ENCODE results near the gene LGI4.

DNA sequence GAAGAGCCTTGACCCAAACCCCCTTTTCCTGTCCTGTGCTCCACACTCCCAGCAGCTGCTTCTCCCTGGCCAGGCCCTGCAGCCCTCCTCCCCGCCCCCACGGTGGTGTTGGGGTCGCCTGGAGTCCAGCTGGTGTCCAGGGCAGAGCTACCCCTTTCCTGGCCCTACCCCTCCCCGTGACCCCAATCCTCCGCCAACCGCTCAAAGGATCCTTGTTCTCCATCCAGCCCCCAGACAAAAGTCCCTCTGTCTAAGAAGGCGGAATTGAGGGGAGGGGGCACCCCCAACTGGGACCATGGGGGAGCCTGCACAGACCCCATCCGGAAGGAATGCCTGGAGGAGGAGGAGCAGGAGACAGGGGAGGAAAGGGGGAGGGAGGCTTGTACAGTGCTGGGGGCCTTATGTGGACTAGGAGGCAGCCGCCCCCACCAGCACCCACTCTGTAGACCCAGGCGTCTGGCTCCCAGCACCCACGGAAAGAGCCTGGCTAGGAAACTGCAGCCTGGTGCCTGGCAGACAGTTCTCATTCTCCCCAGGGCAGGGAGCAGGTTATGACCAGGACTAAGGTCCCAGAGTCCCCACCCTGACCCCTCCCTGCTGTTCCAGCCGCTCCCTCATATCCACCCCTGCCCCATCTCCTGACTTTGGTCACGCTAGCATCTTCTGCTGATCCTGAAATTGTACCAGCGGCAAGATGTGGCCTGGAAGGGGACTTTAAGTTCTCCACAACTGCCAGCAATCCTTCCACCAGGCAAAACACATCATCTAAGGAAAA is 19.5 kb downstream of the LGI4 start, which contains the start of gene FXYD3:
- TF ChIP-seq, protein P1, sequence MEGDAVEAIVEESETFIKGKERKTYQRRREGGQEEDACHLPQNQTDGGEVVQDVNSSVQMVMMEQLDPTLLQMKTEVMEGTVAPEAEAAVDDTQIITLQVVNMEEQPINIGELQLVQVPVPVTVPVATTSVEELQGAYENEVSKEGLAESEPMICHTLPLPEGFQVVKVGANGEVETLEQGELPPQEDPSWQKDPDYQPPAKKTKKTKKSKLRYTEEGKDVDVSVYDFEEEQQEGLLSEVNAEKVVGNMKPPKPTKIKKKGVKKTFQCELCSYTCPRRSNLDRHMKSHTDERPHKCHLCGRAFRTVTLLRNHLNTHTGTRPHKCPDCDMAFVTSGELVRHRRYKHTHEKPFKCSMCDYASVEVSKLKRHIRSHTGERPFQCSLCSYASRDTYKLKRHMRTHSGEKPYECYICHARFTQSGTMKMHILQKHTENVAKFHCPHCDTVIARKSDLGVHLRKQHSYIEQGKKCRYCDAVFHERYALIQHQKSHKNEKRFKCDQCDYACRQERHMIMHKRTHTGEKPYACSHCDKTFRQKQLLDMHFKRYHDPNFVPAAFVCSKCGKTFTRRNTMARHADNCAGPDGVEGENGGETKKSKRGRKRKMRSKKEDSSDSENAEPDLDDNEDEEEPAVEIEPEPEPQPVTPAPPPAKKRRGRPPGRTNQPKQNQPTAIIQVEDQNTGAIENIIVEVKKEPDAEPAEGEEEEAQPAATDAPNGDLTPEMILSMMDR (IDR thresholded peaks at IDR 0.05): no peak
- no peak for TF ChIP-seq POLR2A (IDR thresholded peaks at IDR 0.05)
